Left lung (tissue), 10 donors: ENCODE measurements around the gene ROBO1. TPM values are rescaled to one million over a fixed set of nuclear protein-coding genes. Genes with fewer than 3 reads are reported as not detected.
A peak's percentile ranks its signal among the peaks of the same experiment; 100 is the strongest.

Experiments used
- ATAC-seq: fragments of 200-7000 bp; cut with Tn5 transposase; one replicate; pipeline ENCODE4 v1.9.1; 2020; ENCODE audit warnings: moderate library complexity
- DNase-seq, 4 donors: peaks; one replicate each; pipeline ENCODE4 v3.0.0-alpha.2; 2013 to 2020
- H3K27ac ChIP-seq, 2 donors: fragments of 200-600 bp; sonication (generic) in 1 of 2; one replicate each; pipeline versions ENCODE4 v1.5.0 to v1.8.0; 2020 to 2021
- H3K27me3 ChIP-seq, 2 donors: fragments of 200-600 bp; sonication (generic) in 1 of 2; one replicate each; pipeline versions ENCODE4 v1.5.0 to v1.8.0; 2020 to 2021
- H3K36me3 ChIP-seq, 2 donors: fragments of 200-600 bp; sonication (generic) in 1 of 2; one replicate each; pipeline versions ENCODE4 v1.5.0 to v1.8.0; 2020 to 2021
- H3K4me1 ChIP-seq, 2 donors: fragments of 200-600 bp; one replicate each; pipeline ENCODE4 v1.8.0; 2021
- H3K4me3 ChIP-seq, 2 donors: fragments of 200-600 bp; sonication (generic) in 1 of 2; one replicate each; pipeline versions ENCODE4 v1.5.0 to v1.8.0; 2020 to 2021; ENCODE audit warnings: mild to moderate bottlenecking in 1 of 2
- H3K9me3 ChIP-seq, 2 donors: fragments of 200-600 bp; sonication (generic) in 1 of 2; one replicate each; pipeline versions ENCODE4 v1.5.0 to v1.8.0; 2020 to 2021
- CTCF ChIP-seq, 2 donors: fragments of 200-600 bp; sonication (generic) in 1 of 2; IDR thresholded peaks; one replicate each; pipeline versions ENCODE4 v1.5.0 to v1.8.0; 2021; ENCODE audit warnings: antibody characterized with exemption in 2 of 2
- intact Hi-C, 2 donors: fragments of 100-400 bp; cut with DNase I; formaldehyde crosslinking; loops; one replicate each; pipeline versions ENCODE4 v1.11.2 to v1.14.2; 2022
- polyA plus RNA-seq, 6 donors: library from polyadenylated mRNA; unstranded; fragments of 120-200 nt; gene quantifications; one replicate each; pipeline ENCODE4 v1.2.1, GENCODE V29; 2013; ENCODE audit not compliant: insufficient read length in 6 of 6
- total RNA-seq, 2 donors: library from RNA; stranded (reverse); fragmentation: NEBNext Ultra II Directional; extraction: Animal tissue kit (Norgen Biotek cat#: 25700); gene quantifications; one replicate each; pipeline ENCODE4 v1.2.1, GENCODE V29; 2021
- donor health status: DM: no; HTN: yes; CAD: no.
- donor health status: DM: no; HTN: no; CAD: no.

Gene ROBO1
- total and polyA plus RNA-seq, 8 donors, result 20.3 to 134 (median 102) TPM

GRCh38 chr3:78820542-78820941, 947.3 kb downstream of the ROBO1 start:
- no peak for DNase-seq
- intact Hi-C loops, result no loop called here
- TF ChIP-seq CTCF (IDR thresholded peaks at IDR 0.05), result no peak
- H3K27me3 ChIP-seq, result no peaks in the 10 kb centered on the region
- no peak overlapping the region for H3K27ac ChIP-seq
- peaks cover 0 to 5% of the 10 kb centered on the region in 2 donors for H3K9me3 ChIP-seq
- H3K36me3 ChIP-seq, result no peaks in the 10 kb centered on the region
- no peak for ATAC-seq
- no peak overlapping the region for H3K4me3 ChIP-seq
- H3K4me1 ChIP-seq, result peaks cover 0 to 10% of the 10 kb centered on the region in 2 donors

DNA sequence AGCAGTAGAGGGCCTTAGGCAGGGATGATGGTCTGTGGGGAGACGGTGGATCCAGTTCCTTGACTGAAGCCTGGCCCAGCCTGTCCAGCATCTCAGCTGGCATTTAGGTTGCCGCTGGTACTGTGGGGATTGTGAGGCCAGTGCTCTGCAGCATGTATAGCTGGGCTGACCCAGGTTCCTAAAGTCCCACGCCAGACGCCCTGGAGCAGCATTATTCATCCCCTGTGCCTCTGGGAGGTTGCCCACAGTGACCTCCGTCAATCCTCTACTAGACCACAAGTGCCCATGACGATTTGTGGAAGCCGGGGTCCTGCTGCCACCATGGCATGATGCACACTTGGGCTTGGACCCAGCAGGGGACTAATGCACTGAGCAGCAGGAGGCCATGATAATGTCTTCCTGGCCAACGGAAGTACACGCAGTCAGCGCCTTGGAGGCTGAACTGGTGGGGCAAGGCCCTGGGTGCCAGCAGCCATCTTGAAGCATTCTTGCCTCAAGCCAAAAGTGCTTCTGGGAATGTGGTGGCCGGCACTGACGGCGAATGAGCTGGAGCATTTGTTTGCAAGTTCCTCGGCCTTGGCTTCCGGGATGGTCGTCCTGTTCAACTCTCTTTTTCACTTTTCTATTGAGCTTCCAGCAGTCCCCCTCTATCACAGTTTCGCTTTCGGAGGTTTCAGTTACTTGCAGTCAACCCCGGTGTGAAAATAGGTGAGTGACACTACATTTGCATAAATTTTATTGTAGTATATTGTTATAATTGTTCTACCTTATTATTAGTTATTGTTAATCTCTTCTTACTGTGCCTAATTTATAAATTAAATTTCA, 949.4 kb downstream of the ROBO1 start:
- no peak for ATAC-seq
- Histone ChIP-seq H3K36me3 (no peaks in the 10 kb centered on the region), H3K4me3 (no peak overlapping the region), H3K9me3 (peaks cover 0 to 5% of the 10 kb centered on the region in 2 donors), H3K27me3 (no peaks in the 10 kb centered on the region), H3K27ac (no peak overlapping the region), H3K4me1 (peaks cover 0 to 8% of the 10 kb centered on the region in 2 donors)
- intact Hi-C loops, result no loop called here
- TF ChIP-seq CTCF (IDR thresholded peaks at IDR 0.05), result no peak
- DNase-seq, result peak in 1 of 4 donors; percentile 58

DNA sequence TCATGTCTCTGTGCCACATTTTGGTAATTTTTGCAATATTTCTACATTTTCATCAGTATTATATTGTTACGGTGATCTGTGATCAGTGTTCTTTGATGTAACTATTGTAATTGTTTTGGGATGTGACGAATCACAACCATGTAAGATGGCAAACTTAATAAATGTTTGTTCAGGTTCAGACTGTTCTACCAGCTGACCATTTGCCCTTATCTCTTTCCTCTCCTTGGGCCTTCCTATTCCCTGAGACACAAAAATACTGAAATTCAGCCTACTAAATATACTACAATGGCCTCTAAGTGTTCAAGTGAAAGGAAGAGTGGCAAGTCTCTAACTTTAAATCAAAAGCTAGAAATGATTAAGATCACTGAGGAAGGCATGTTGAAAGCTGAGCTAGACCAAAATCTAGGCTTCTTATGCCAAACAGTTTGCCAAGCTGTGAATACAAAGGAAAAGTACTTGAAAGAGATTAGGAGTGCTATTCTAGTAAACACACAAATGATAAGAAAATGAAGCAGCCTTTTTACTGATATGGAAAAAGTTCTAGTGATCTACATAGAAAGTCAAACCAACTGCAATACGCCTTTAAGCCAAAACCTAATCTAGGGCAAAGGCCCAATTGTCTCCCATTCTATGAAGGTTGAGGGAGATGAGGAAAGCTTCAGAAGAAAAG, 952.8 kb downstream of the ROBO1 start:
- H3K27me3 ChIP-seq, result no peaks in the 10 kb centered on the region
- no peak for ATAC-seq
- intact Hi-C loops, result no loop called here

GRCh38 chr3:78812166-78812565, 955.6 kb downstream of the ROBO1 start:
- intact Hi-C loops, result no loop called here
- TF ChIP-seq CTCF (IDR thresholded peaks at IDR 0.05), result no peak
- no peaks in the 10 kb centered on the region for H3K36me3 ChIP-seq
- DNase-seq (no peak), ATAC-seq (no peak)
- H3K27ac ChIP-seq, result no peak overlapping the region
- peaks cover 0 to 3% of the 10 kb centered on the region in 2 donors for H3K9me3 ChIP-seq
- H3K4me1 ChIP-seq, result no peaks in the 10 kb centered on the region
- no peak overlapping the region for H3K4me3 ChIP-seq
- H3K27me3 ChIP-seq, result no peaks in the 10 kb centered on the region

More for the DNA sequence above, 952.8 kb downstream of the ROBO1 start:
- no peak overlapping the region for H3K4me3 ChIP-seq
- H3K4me1 ChIP-seq, result no peaks in the 10 kb centered on the region
- DNase-seq, result no peak
- TF ChIP-seq CTCF (IDR thresholded peaks at IDR 0.05), result no peak
- H3K9me3 ChIP-seq, result peaks cover 0 to 5% of the 10 kb centered on the region in 2 donors
- no peak overlapping the region for H3K27ac ChIP-seq
- no peaks in the 10 kb centered on the region for H3K36me3 ChIP-seq

DNA sequence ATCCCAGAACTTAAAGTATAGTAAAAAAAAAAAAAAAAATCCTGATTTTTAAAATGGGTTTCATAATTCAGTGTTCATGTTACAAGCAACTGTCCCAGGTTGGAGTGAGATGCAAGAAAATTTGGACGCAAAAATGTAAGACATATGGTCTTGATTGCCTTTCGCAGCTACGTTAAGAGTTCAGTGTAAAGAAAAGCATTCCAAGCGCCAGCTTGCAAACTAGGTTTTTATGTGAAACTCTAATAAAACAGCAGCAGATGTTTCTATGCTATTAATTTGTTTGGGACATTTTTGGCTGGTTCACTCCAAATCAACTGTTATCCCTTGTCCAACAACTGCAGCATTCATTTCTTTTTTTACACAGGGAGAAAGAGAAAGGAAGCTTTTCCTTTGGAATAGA, 957.8 kb downstream of the ROBO1 start:
- DNase-seq (peak in 2 of 4 donors; percentile 47 to 74), ATAC-seq (no peak)
- Histone ChIP-seq H3K27ac (no peak overlapping the region), H3K27me3 (no peaks in the 10 kb centered on the region), H3K36me3 (no peaks in the 10 kb centered on the region), H3K4me1 (no peaks in the 10 kb centered on the region), H3K9me3 (peaks cover 0 to 3% of the 10 kb centered on the region in 2 donors), H3K4me3 (no peak overlapping the region)
- no peak for TF ChIP-seq CTCF (IDR thresholded peaks at IDR 0.05)
- intact Hi-C loops, result no loop called here
